Natural killer cell (primary cell): Measurements from ENCODE around the gene ZNF813. TPM values are rescaled to one million over a fixed set of nuclear protein-coding genes. Genes with fewer than 3 reads are reported as not detected.

ENCODE experiments used
- ATAC-seq, 3 donors: fragments of 150-1000 bp in 2 of 3; fragments of 200-7000 bp in 1 of 3; cut with Tn5 transposase; 1 replicate in 1 of 3; 2 replicates in 2 of 3; pipeline ENCODE4 v1.10.0; 2021; ENCODE audit warnings: mild to moderate bottlenecking in 2 of 3, moderate library complexity in 2 of 3
- DNase-seq, 2 donors: peaks; one replicate each; pipeline versions ENCODE4 v3.0.0 to v3.0.0-alpha.2; 2013 to 2021; ENCODE audit warnings: mixed read lengths in 1 of 2
- H3K27ac ChIP-seq: one replicate; pipeline ENCODE4 v1.5.1; 2013; ENCODE audit warnings: mild to moderate bottlenecking, low read length
- H3K27me3 ChIP-seq: one replicate; pipeline ENCODE4 v1.6.1; 2013; ENCODE audit warnings: low read length; ENCODE audit not compliant: control insufficient read depth, insufficient read depth
- H3K36me3 ChIP-seq: one replicate; pipeline ENCODE4 v1.6.1; 2013; ENCODE audit warnings: low read length; ENCODE audit not compliant: control insufficient read depth, insufficient read depth
- H3K4me1 ChIP-seq: one replicate; pipeline ENCODE4 v1.6.1; 2013; ENCODE audit warnings: low read length; ENCODE audit not compliant: control insufficient read depth, insufficient read depth
- H3K4me3 ChIP-seq: one replicate; pipeline ENCODE4 v1.5.1; 2013; ENCODE audit warnings: low read length
- H3K9me3 ChIP-seq: one replicate; pipeline ENCODE4 v1.6.1; 2013; ENCODE audit warnings: low read length; ENCODE audit not compliant: control insufficient read depth, insufficient read depth
- H3K27ac Mint-ChIP-seq, 2 donors: one replicate each; pipeline ENCODE4 v1.8.0; 2022; ENCODE audit warnings: mild to moderate bottlenecking in 2 of 2, mixed read lengths in 2 of 2, moderate library complexity in 1 of 2
- H3K27me3 Mint-ChIP-seq, 2 donors: one replicate each; pipeline ENCODE4 v1.8.0; 2022; ENCODE audit warnings: low read depth in 2 of 2, mixed read lengths in 2 of 2
- H3K36me3 Mint-ChIP-seq: one replicate; pipeline ENCODE4 v1.8.0; 2022; ENCODE audit warnings: mixed read lengths
- H3K4me1 Mint-ChIP-seq, 2 donors: one replicate each; pipeline ENCODE4 v1.8.0; 2022; ENCODE audit warnings: mixed read lengths in 2 of 2
- H3K4me3 Mint-ChIP-seq: one replicate; pipeline ENCODE4 v1.8.0; 2022; ENCODE audit warnings: mild to moderate bottlenecking, moderate library complexity, mixed read lengths
- H3K9me3 Mint-ChIP-seq, 2 donors: one replicate each; pipeline ENCODE4 v1.8.0; 2022; ENCODE audit warnings: mixed read lengths in 2 of 2
- WGBS: methylation state at CpG from one replicate; pipeline ENCODE4 v1.1.7; 2013; ENCODE audit warnings: missing lambda C conversion rate; ENCODE audit not compliant: insufficient coverage; 5-methylcytosine and 5-hydroxymethylcytosine counted together
- intact Hi-C: fragments of 100-400 bp; cut with micrococcal nuclease; formaldehyde crosslinking; loops from one replicate; pipeline ENCODE4 v1.14.2; 2022
- total RNA-seq, 4 donors: library from RNA; stranded (reverse); fragments of 120-200 nt in 1 of 4; gene quantifications; one replicate each; pipeline versions ENCODE4 v1.2.3 to v1.2.4, GENCODE V29; 2013 to 2022
- TF ChIP-seq, protein P1 (sequence below): fragments of 200-600 bp; IDR thresholded peaks from one replicate; pipeline ENCODE4 v1.8.0; 2022; ENCODE audit warnings: antibody characterized with exemption

The ZNF813 gene
- total RNA-seq, 3 donors from 2014 or later (not counting 1 experiment from before 2014, with no cell fraction given), result 2.5 to 5.0 (median 3.1) TPM

DNA sequence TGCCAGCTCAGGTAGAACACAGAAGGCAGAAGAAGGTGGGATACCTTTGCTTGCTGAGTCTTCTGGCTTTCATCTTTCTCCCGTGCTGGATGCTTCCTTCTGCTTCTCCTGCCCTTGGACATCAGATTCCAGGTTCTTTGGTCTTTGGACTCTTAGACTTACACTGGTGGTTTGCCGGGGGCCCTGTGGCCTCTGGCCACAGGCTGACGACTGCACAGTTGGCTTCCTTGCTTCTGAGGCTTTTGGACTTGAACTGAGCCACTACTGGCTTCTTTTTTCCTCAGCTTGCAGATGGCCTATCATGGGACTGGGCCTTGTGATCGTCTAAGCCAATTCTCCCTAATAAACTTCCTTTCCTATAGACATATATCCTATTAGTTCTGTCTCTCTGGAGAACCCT lies 50.6 kb downstream of the ZNF813 start:
- peaks cover 0 to 2% of the 10 kb centered on the region in 2 donors for H3K9me3 Mint-ChIP-seq
- ATAC-seq (no peak), DNase-seq (no peak)
- H3K27me3 Mint-ChIP-seq, result no peaks in the 10 kb centered on the region
- WGBS, result 88% methylated on average over 4 of the region's 4 CpGs
- no peak overlapping the region for H3K27ac Mint-ChIP-seq
- H3K4me1 Mint-ChIP-seq, result peaks cover 11 to 13% of the 10 kb centered on the region in 2 donors
- no peak overlapping the region for H3K4me3 Mint-ChIP-seq
- H3K27ac ChIP-seq, result no peak overlapping the region
- H3K36me3 Mint-ChIP-seq, result no peaks in the 10 kb centered on the region
- no peak overlapping the region for H3K4me3 ChIP-seq
- intact Hi-C loops, result no loop called here
- TF ChIP-seq, protein P1, sequence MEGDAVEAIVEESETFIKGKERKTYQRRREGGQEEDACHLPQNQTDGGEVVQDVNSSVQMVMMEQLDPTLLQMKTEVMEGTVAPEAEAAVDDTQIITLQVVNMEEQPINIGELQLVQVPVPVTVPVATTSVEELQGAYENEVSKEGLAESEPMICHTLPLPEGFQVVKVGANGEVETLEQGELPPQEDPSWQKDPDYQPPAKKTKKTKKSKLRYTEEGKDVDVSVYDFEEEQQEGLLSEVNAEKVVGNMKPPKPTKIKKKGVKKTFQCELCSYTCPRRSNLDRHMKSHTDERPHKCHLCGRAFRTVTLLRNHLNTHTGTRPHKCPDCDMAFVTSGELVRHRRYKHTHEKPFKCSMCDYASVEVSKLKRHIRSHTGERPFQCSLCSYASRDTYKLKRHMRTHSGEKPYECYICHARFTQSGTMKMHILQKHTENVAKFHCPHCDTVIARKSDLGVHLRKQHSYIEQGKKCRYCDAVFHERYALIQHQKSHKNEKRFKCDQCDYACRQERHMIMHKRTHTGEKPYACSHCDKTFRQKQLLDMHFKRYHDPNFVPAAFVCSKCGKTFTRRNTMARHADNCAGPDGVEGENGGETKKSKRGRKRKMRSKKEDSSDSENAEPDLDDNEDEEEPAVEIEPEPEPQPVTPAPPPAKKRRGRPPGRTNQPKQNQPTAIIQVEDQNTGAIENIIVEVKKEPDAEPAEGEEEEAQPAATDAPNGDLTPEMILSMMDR, result no peak
- H3K36me3 ChIP-seq, result no peaks in the 10 kb centered on the region
- no peaks in the 10 kb centered on the region for H3K27me3 ChIP-seq
- H3K4me1 ChIP-seq, result peaks cover 17% of the 10 kb centered on the region
- H3K9me3 ChIP-seq, result peaks cover 6% of the 10 kb centered on the region

DNA sequence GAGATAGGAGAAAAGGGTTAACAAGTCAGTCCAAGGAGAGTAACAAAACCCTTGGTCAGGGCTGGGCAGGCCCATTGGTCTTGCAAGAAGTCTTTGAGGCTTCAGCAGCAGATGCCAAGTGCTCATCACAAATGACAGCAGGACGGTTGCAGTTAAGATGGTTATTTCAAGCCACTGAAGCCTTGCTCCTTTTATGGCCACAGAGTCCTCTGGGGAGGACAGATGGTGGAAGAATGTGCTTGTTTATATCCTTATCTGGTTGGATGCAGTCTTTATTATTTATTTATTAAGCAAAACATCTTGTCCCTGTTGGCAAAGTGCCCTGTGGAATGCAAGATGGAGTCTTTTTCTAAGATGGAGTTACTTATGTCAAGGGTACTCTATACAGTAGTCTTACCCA lies 51.2 kb downstream of the ZNF813 start:
- H3K27me3 Mint-ChIP-seq, result no peaks in the 10 kb centered on the region
- DNase-seq (no peak), ATAC-seq (no peak)
- H3K4me3 Mint-ChIP-seq, result peak overlapping the region; percentile 61
- peaks cover 11 to 13% of the 10 kb centered on the region in 2 donors for H3K4me1 Mint-ChIP-seq
- H3K27me3 ChIP-seq, result no peaks in the 10 kb centered on the region
- H3K9me3 Mint-ChIP-seq, result peaks cover 0 to 2% of the 10 kb centered on the region in 2 donors
- TF ChIP-seq, protein P1, result no peak
- peaks cover 17% of the 10 kb centered on the region for H3K4me1 ChIP-seq
- H3K9me3 ChIP-seq, result peaks cover 6% of the 10 kb centered on the region
- H3K36me3 Mint-ChIP-seq, result peaks cover 2% of the 10 kb centered on the region
- WGBS, result 47% methylated on average over 1 of the region's 1 CpG
- no peak overlapping the region for H3K27ac Mint-ChIP-seq
- no peaks in the 10 kb centered on the region for H3K36me3 ChIP-seq
- intact Hi-C loops, result no loop called here
- no peak overlapping the region for H3K4me3 ChIP-seq
- H3K27ac ChIP-seq, result no peak overlapping the region

DNA sequence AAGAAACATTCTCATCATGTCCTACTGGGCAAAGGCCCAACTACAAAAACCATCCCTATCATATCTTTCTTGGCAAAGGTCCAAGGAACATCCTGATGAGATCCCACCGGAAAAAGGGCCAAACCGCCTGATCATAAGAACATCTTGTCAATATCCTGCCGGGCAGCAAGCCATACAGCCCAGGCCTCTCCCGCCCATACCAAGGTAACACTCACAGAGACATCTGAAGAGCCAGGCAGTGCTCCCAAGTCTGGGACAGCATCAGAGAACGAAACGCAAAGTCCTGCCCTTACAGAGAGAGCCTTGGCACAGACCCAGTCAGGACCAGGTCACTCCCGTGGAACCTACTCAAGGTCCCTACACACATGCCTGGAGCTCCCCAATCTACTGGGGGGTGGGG lies 51.9 kb downstream of the ZNF813 start:
- peaks cover 11 to 13% of the 10 kb centered on the region in 2 donors for H3K4me1 Mint-ChIP-seq
- Histone ChIP-seq H3K36me3 (no peaks in the 10 kb centered on the region), H3K4me3 (no peak overlapping the region), H3K27me3 (no peaks in the 10 kb centered on the region), H3K9me3 (peaks cover 6% of the 10 kb centered on the region), H3K4me1 (peaks cover 17% of the 10 kb centered on the region), H3K27ac (no peak overlapping the region)
- H3K36me3 Mint-ChIP-seq, result peaks cover 10% of the 10 kb centered on the region
- DNase-seq, result no peak
- no peak for ATAC-seq
- intact Hi-C loops, result no loop called here
- no peak overlapping the region for H3K27ac Mint-ChIP-seq
- H3K27me3 Mint-ChIP-seq, result no peaks in the 10 kb centered on the region
- H3K9me3 Mint-ChIP-seq, result peaks cover 0 to 4% of the 10 kb centered on the region in 2 donors
- TF ChIP-seq, protein P1, result no peak
- WGBS, result over 99% methylated on average over 6 of the region's 7 CpGs
- H3K4me3 Mint-ChIP-seq, result peak overlapping the region; percentile 61

DNA sequence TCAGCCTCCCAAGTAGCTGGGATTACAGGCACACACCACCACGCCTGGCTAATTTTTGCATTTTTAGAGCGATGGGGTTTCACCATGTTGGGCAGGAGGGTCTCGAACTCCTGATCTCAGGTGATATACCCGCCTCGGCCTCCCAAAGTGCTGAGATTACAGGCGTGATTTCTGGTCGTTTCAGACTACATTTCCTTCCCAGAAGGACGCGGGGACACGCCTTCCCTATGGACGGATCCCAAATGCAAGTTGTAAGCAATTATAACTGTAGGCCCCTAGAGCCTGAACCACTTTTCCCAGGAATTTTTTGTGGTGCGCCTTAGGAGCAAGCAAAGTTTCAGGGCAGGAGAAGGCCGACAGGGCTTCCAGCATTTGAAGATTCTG lies 52.6 kb downstream of the ZNF813 start:
- H3K27ac Mint-ChIP-seq, result peak overlapping the region; percentile 93 to 99
- intact Hi-C loops, result loop anchor here (1.0 kb wide), 1 partner anchor 155 kb away; the partner anchor contains the start of gene ZNF525
- ATAC-seq (no peak), DNase-seq (no peak)
- Histone ChIP-seq H3K27me3 (no peaks in the 10 kb centered on the region), H3K9me3 (peaks cover 6% of the 10 kb centered on the region), H3K4me3 (peak overlapping the region; percentile 82), H3K27ac (peak overlapping the region; percentile 84), H3K4me1 (peaks cover 17% of the 10 kb centered on the region), H3K36me3 (no peaks in the 10 kb centered on the region)
- H3K36me3 Mint-ChIP-seq, result peaks cover 11% of the 10 kb centered on the region
- WGBS, result 87% methylated on average over 13 of the region's 13 CpGs
- H3K4me1 Mint-ChIP-seq, result peaks cover 11 to 13% of the 10 kb centered on the region in 2 donors
- H3K27me3 Mint-ChIP-seq, result no peaks in the 10 kb centered on the region
- H3K4me3 Mint-ChIP-seq, result peak overlapping the region; percentile 100
- H3K9me3 Mint-ChIP-seq, result peaks cover 0 to 4% of the 10 kb centered on the region in 2 donors
- TF ChIP-seq, protein P1, result no peak
